Endothelial cell of umbilical vein (primary cell): Measurements from ENCODE around the gene NANS. TPM values are rescaled to one million over a fixed set of nuclear protein-coding genes. Genes with fewer than 3 reads are reported as not detected.

Experiments used
- BruUV-seq: library from RNA; stranded (reverse); fragments of 400-500 nt; replicated peaks from 2 replicates; lab custom pipeline; 2021; lab: Mats Ljungman, UMichigan
- CTCF ChIA-PET: fragments of 300-600, 350-600 bp; sonication (Branson Sonifier 250); formaldehyde crosslinking; loops from one replicate; lab custom pipeline; 2021; ENCODE audit warnings: antibody characterized with exemption, inconsistent platforms; lab: Charles Lee
- POLR2A ChIA-PET: fragments of 300-600, 350-600 bp; sonication (Branson Sonifier 250); formaldehyde crosslinking; loops from one replicate; lab custom pipeline; 2021; ENCODE audit warnings: antibody characterized with exemption, inconsistent platforms; lab: Charles Lee
- DNase-seq: peaks from one replicate; pipeline ENCODE4 v3.0.0-alpha.2; 2011; ENCODE audit warnings: low read depth, low spot score
- FAIRE-seq: peaks from 2 replicates; lab custom pipeline; 2011; peaks lifted over from hg19 to GRCh38; lab: Jason Lieb, UNC
- H2AFZ ChIP-seq: 2 replicates; pipeline ENCODE4 v1.6.0; 2012; ENCODE audit warnings: low read depth, low read length, control low read depth, inconsistent platforms
- H3K27ac ChIP-seq: 2 replicates; pipeline ENCODE4 v1.5.1; 2011; ENCODE audit warnings: low read depth, mild to moderate bottlenecking, control low read depth, low read length, moderate library complexity; ENCODE audit not compliant: insufficient read depth
- H3K27me3 ChIP-seq, 2 experiments: 2 replicates each; pipeline versions ENCODE4 v1.6.0 to v1.6.1; 2011; ENCODE audit warnings: low read length in 2 of 2, mixed read lengths in 1 of 2; ENCODE audit not compliant: control insufficient read depth in 2 of 2, insufficient read depth in 2 of 2
- H3K36me3 ChIP-seq, 2 experiments: 2 replicates in 1 of 2; 3 replicates in 1 of 2; pipeline ENCODE4 v1.5.1; 2011; ENCODE audit warnings: low read length in 2 of 2, mild to moderate bottlenecking in 1 of 2, moderate library complexity in 1 of 2; ENCODE audit not compliant: control insufficient read depth in 2 of 2, insufficient read depth in 2 of 2; ENCODE audit errors: extremely low read depth in 1 of 2
- H3K4me1 ChIP-seq: 3 replicates; pipeline ENCODE4 v1.5.1; 2011; ENCODE audit warnings: mild to moderate bottlenecking, low read length; ENCODE audit not compliant: control insufficient read depth, insufficient read depth; ENCODE audit errors: extremely low read depth
- H3K4me2 ChIP-seq: 2 replicates; pipeline ENCODE4 v1.6.1; 2011; ENCODE audit warnings: low read length, control low read depth, mixed read lengths; ENCODE audit not compliant: insufficient read depth
- H3K4me3 ChIP-seq, 3 experiments: fragments of 200-600 bp in 1 of 3; sonication (generic), shearing (Covaris generic) in 1 of 3; replicated peaks in 1 of 3; 2 replicates each; pipeline ENCODE4 v1.5.1; 2011 to 2016; ENCODE audit warnings: control low read depth in 3 of 3, low read length in 3 of 3, mild to moderate bottlenecking in 2 of 3, inconsistent platforms in 1 of 3, low read depth in 1 of 3, moderate library complexity in 1 of 3; ENCODE audit not compliant: insufficient read depth in 1 of 3
- H3K79me2 ChIP-seq: 2 replicates; pipeline ENCODE4 v1.6.0; 2012; ENCODE audit warnings: low read length, inconsistent platforms; ENCODE audit not compliant: control insufficient read depth, insufficient read depth
- H3K9ac ChIP-seq: replicated peaks from 2 replicates; pipeline ENCODE3; 2011; ENCODE audit warnings: low read length, control low read depth; ENCODE audit not compliant: insufficient read depth; ENCODE audit errors: extremely low read depth
- H3K9me1 ChIP-seq: replicated peaks from 3 replicates; pipeline ENCODE4 v1.6.0; 2011; ENCODE audit warnings: mild to moderate bottlenecking, low read length; ENCODE audit not compliant: control insufficient read depth, insufficient read depth; ENCODE audit errors: extremely low read depth
- H3K9me3 ChIP-seq: replicated peaks from 2 replicates; pipeline ENCODE4 v1.5.1; 2012; ENCODE audit warnings: low read length, inconsistent platforms; ENCODE audit not compliant: control insufficient read depth, insufficient read depth
- H4K20me1 ChIP-seq: replicated peaks from 2 replicates; pipeline ENCODE3; 2011; ENCODE audit warnings: mild to moderate bottlenecking, low read length; ENCODE audit not compliant: control insufficient read depth, insufficient read depth; ENCODE audit errors: extremely low read depth
- EZH2 ChIP-seq: IDR thresholded peaks from 2 replicates; pipeline ENCODE4 v1.6.1; 2012; ENCODE audit warnings: borderline replicate concordance, low read depth, mild to moderate bottlenecking, moderate library complexity, low read length, inconsistent platforms; ENCODE audit not compliant: severe bottlenecking
- FOS ChIP-seq: IDR thresholded peaks from 2 replicates; pipeline ENCODE4 v1.6.1; 2011; ENCODE audit warnings: mild to moderate bottlenecking, low read length, moderate library complexity, borderline replicate concordance; ENCODE audit not compliant: insufficient read depth
- GATA2 ChIP-seq: IDR thresholded peaks from 2 replicates; pipeline ENCODE4 v1.7.0; 2011; ENCODE audit warnings: low read depth, mild to moderate bottlenecking, moderate library complexity, mixed read lengths, low read length; ENCODE audit not compliant: insufficient read length, insufficient read depth
- JUN ChIP-seq: IDR thresholded peaks from 2 replicates; pipeline ENCODE4 v1.6.1; 2011; ENCODE audit warnings: borderline replicate concordance, low read depth; ENCODE audit not compliant: insufficient read length, insufficient read depth
- MYC ChIP-seq: IDR thresholded peaks from one replicate; pipeline ENCODE4 v1.6.1; 2011; ENCODE audit warnings: mild to moderate bottlenecking, low read depth, low read length
- POLR2A ChIP-seq: IDR thresholded peaks from 2 replicates; pipeline ENCODE4 v1.6.1; 2012; ENCODE audit warnings: low read depth, mild to moderate bottlenecking, control low read depth, low read length
- POLR2AphosphoS5 ChIP-seq: IDR thresholded peaks from 2 replicates; pipeline ENCODE4 v1.6.1; 2012; ENCODE audit warnings: low read depth, mild to moderate bottlenecking, control low read depth, low read length, moderate library complexity; ENCODE audit not compliant: insufficient read depth
- dilution Hi-C: fragments of 300-500 bp; cut with MboI; formaldehyde crosslinking; loops from one replicate; pipeline ENCODE4 v1.15.0; 2019; ENCODE audit warnings: low sequenced_read_pairs; ENCODE audit not compliant: extremely low pct_ligation_motif_present
- intact Hi-C: fragments of 100-400 bp; cut with micrococcal nuclease; formaldehyde crosslinking; loops from one replicate; pipeline ENCODE4 v1.10.0; 2022
- polyA plus RNA-seq, 4 experiments: library from polyadenylated mRNA; depleted of rRNA in 3 of 4; stranded (reverse) in 3 of 4; unstranded in 1 of 4; fragments of >200 nt; gene quantifications; 2 replicates each; pipeline versions ENCODE4 v1.2.1 to v1.2.3, GENCODE V29; 2011 to 2012; ENCODE audit warnings: missing spikeins in 1 of 4
- total RNA-seq: library from RNA; stranded (reverse); gene quantifications from 2 replicates; pipeline ENCODE4 v1.2.3, GENCODE V29; 2021
- TF ChIP-seq, protein P1 (sequence below), 2 donors: IDR thresholded peaks; 1 replicate in 1 of 2; 2 replicates in 1 of 2; pipeline ENCODE4 v1.5.1; 2011; ENCODE audit warnings: low read length in 2 of 2, mild to moderate bottlenecking in 2 of 2, moderate library complexity in 2 of 2, control low read depth in 1 of 2, inconsistent platforms in 1 of 2, low read depth in 1 of 2; ENCODE audit not compliant: insufficient read depth in 1 of 2; ENCODE audit errors: extremely low read depth in 1 of 2
- TF ChIP-seq, protein P2 (sequence below): IDR thresholded peaks from 2 replicates; pipeline ENCODE4 v1.6.1; 2011; ENCODE audit not compliant: insufficient read depth, insufficient read length

Gene NANS
- total and polyA plus RNA-seq, 2 donors (not counting 3 experiments of a cell fraction or from before 2014, with no cell fraction given): 85.1 to 108 TPM

DNA sequence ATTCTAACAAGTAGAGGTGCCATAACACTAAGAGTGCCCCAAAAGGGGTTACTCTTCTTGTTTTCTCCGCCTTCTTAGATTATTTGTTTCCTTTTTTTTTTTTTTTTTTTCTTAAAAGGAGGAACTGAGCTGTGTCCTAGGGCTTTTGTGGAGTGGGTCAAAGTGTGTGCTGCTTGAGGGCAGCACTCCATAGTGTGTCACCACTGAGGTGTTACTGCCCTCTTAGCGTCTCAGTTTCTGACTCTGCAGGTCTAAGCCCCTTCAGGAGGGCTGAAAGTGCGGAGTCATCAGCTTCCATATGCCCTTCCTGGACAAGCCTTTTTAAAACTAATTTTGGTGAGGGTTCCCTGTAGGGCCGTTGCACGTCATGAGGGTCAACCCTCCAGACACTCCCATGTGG is 12.6 kb upstream of the NANS start:
- FAIRE-seq: no peak
- H3K79me2 ChIP-seq: no peaks in the 10 kb centered on the region
- H3K4me3 ChIP-seq: no peak overlapping the region
- intact Hi-C loops (no loop called here), dilution Hi-C loops (no loop called here)
- no peak overlapping the region for H3K4me2 ChIP-seq
- TF ChIP-seq POLR2A: no peak
- no peak for TF ChIP-seq POLR2AphosphoS5
- no peak for TF ChIP-seq MYC
- TF ChIP-seq, protein P1, sequence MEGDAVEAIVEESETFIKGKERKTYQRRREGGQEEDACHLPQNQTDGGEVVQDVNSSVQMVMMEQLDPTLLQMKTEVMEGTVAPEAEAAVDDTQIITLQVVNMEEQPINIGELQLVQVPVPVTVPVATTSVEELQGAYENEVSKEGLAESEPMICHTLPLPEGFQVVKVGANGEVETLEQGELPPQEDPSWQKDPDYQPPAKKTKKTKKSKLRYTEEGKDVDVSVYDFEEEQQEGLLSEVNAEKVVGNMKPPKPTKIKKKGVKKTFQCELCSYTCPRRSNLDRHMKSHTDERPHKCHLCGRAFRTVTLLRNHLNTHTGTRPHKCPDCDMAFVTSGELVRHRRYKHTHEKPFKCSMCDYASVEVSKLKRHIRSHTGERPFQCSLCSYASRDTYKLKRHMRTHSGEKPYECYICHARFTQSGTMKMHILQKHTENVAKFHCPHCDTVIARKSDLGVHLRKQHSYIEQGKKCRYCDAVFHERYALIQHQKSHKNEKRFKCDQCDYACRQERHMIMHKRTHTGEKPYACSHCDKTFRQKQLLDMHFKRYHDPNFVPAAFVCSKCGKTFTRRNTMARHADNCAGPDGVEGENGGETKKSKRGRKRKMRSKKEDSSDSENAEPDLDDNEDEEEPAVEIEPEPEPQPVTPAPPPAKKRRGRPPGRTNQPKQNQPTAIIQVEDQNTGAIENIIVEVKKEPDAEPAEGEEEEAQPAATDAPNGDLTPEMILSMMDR (IDR thresholded peaks at IDR 0.05; ENCODE audit: extremely low read depth in 1 of 2, insufficient read depth in 1 of 2, low read depth in 1 of 2, low read length in 2 of 2): no peak
- no peak for TF ChIP-seq EZH2
- TF ChIP-seq GATA2: no peak
- TF ChIP-seq JUN: no peak
- TF ChIP-seq, protein P2, sequence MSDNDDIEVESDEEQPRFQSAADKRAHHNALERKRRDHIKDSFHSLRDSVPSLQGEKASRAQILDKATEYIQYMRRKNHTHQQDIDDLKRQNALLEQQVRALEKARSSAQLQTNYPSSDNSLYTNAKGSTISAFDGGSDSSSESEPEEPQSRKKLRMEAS: no peak
- TF ChIP-seq FOS: no peak
- BruUV-seq: no TSS peak
- no peak overlapping the region for H3K27ac ChIP-seq
- no peak overlapping the region for H2AFZ ChIP-seq
- no peak for DNase-seq
- no peaks in the 10 kb centered on the region for H3K9me3 ChIP-seq
- H3K36me3 ChIP-seq: no peaks in the 10 kb centered on the region
- no peaks in the 10 kb centered on the region for H3K9me1 ChIP-seq
- H3K9ac ChIP-seq: no peak overlapping the region
- CTCF ChIA-PET: interaction anchor here (0.8 to 6.2 kb wide), 4 partner anchors 8 to 227 kb away, joined by 3 to 40 read pairs (median 3); no protein-coding TSS in a partner anchor
- H3K4me1 ChIP-seq: no peaks in the 10 kb centered on the region
- POLR2A ChIA-PET: interaction anchor here (0.6 to 0.7 kb wide), 2 partner anchors 14 to 16 kb away, joined by 4 to 5 read pairs; no protein-coding TSS in a partner anchor
- H4K20me1 ChIP-seq: no peaks in the 10 kb centered on the region
- H3K27me3 ChIP-seq: peaks cover 0 to 2% of the 10 kb centered on the region in 2 experiments
